IMR-90 (cell line): ENCODE results near the gene TMPRSS12. TPM values are rescaled to one million over a fixed set of nuclear protein-coding genes. Genes with fewer than 3 reads are reported as not detected.
"Not testable (repeated sequence)": the region's sequence is repeated elsewhere in the genome, so short reads cannot be mapped to it uniquely, and the experiment has no call there.

Experiments used
- ATAC-seq: fragments of 200-7000 bp; cut with Tn5 transposase; 2 replicates; pipeline ENCODE4 v1.9.1; 2020; ENCODE audit warnings: low read depth, mild to moderate bottlenecking, moderate library complexity
- BruUV-seq: library from RNA; stranded (reverse); fragments of 400-500 nt; replicated peaks from 2 replicates; lab custom pipeline; 2021; lab: Mats Ljungman, UMichigan
- CTCF ChIA-PET: fragments of 300-600 bp; formaldehyde crosslinking; extraction: SDS; loops from one replicate; lab custom pipeline; 2021; ENCODE audit warnings: antibody characterized with exemption; lab: Yijun Ruan, JAX
- POLR2A ChIA-PET: fragments of 300-600 bp; sonication (Branson Sonifier 250); formaldehyde crosslinking; loops from one replicate; lab custom pipeline; 2022; ENCODE audit warnings: antibody characterized with exemption; ENCODE audit not compliant: unreplicated experiment; lab: Charles Lee
- DNase-seq: peaks from one replicate; pipeline ENCODE4 v3.0.0; 2013
- H2AFZ ChIP-seq: replicated peaks from 2 replicates; pipeline ENCODE3; 2013; ENCODE audit warnings: low read length, mild to moderate bottlenecking; ENCODE audit not compliant: poor library complexity
- H2AK5ac ChIP-seq: 2 replicates; pipeline ENCODE4 v1.6.1; 2013; ENCODE audit warnings: low read depth, low read length, inconsistent platforms
- H2AK9ac ChIP-seq: replicated peaks from 2 replicates; pipeline ENCODE3; 2013; ENCODE audit warnings: mild to moderate bottlenecking, low read depth, low read length, moderate library complexity; ENCODE audit not compliant: poor library complexity
- H2BK120ac ChIP-seq: 2 replicates; pipeline ENCODE4 v1.6.1; 2013; ENCODE audit warnings: low read depth, low read length, inconsistent platforms
- H2BK15ac ChIP-seq: 3 replicates; pipeline ENCODE4 v1.6.1; 2013; ENCODE audit warnings: low read depth, low read length, inconsistent platforms
- H2BK20ac ChIP-seq: 2 replicates; pipeline ENCODE4 v1.6.1; 2013; ENCODE audit warnings: low read depth, mild to moderate bottlenecking, inconsistent platforms, low read length, moderate library complexity
- H2BK5ac ChIP-seq: 2 replicates; pipeline ENCODE4 v1.6.1; 2013; ENCODE audit warnings: mild to moderate bottlenecking, low read depth, low read length, inconsistent platforms; ENCODE audit not compliant: poor library complexity, severe bottlenecking
- H3K14ac ChIP-seq: replicated peaks from 2 replicates; pipeline ENCODE4 v1.6.1; 2013; ENCODE audit warnings: low read depth, low read length, inconsistent platforms
- H3K18ac ChIP-seq: 2 replicates; pipeline ENCODE4 v1.6.1; 2013; ENCODE audit warnings: low read depth, low read length, control low read depth
- H3K23ac ChIP-seq: 2 replicates; pipeline ENCODE4 v1.6.1; 2013; ENCODE audit warnings: low read depth, low read length, inconsistent platforms
- H3K27ac ChIP-seq: 2 replicates; pipeline ENCODE4 v1.5.1; 2013; ENCODE audit warnings: mild to moderate bottlenecking, control low read depth, low read length; ENCODE audit not compliant: insufficient read depth
- H3K27me3 ChIP-seq: 2 replicates; pipeline ENCODE4 v1.6.1; 2013; ENCODE audit warnings: low read length; ENCODE audit not compliant: control insufficient read depth, insufficient read depth
- H3K36me3 ChIP-seq: 2 replicates; pipeline ENCODE4 v1.6.1; 2013; ENCODE audit warnings: low read length, mixed read lengths; ENCODE audit not compliant: control insufficient read depth, insufficient read depth
- H3K4ac ChIP-seq: 2 replicates; pipeline ENCODE4 v1.6.1; 2013; ENCODE audit warnings: low read depth, low read length, inconsistent platforms
- H3K4me1 ChIP-seq: 2 replicates; pipeline ENCODE4 v1.6.1; 2013; ENCODE audit warnings: low read length, mixed read lengths; ENCODE audit not compliant: control insufficient read depth, insufficient read depth
- H3K4me2 ChIP-seq: 2 replicates; pipeline ENCODE4 v1.6.1; 2013; ENCODE audit warnings: low read depth, mild to moderate bottlenecking, control low read depth, low read length, moderate library complexity
- H3K4me3 ChIP-seq: 2 replicates; pipeline ENCODE4 v1.5.1; 2013; ENCODE audit warnings: low read depth, mild to moderate bottlenecking, control low read depth, low read length, moderate library complexity; ENCODE audit not compliant: insufficient read depth
- H3K56ac ChIP-seq: 2 replicates; pipeline ENCODE4 v1.6.1; 2013; ENCODE audit warnings: low read length, inconsistent platforms; ENCODE audit not compliant: insufficient read depth; ENCODE audit errors: extremely low read depth
- H3K79me1 ChIP-seq, 2 experiments: 2 replicates each; pipeline ENCODE4 v1.6.1; 2013; ENCODE audit warnings: low read length in 2 of 2, inconsistent platforms in 1 of 2, low read depth in 1 of 2
- H3K9ac ChIP-seq: 2 replicates; pipeline ENCODE4 v1.6.1; 2013; ENCODE audit warnings: low read depth, low read length, control low read depth
- H3K9me1 ChIP-seq: 2 replicates; pipeline ENCODE4 v1.6.1; 2013; ENCODE audit warnings: low read length, inconsistent platforms; ENCODE audit not compliant: insufficient read depth
- H3K9me3 ChIP-seq: 2 replicates; pipeline ENCODE4 v1.6.1; 2013; ENCODE audit warnings: low read length; ENCODE audit not compliant: control insufficient read depth, insufficient read depth
- H4K20me1 ChIP-seq: 2 replicates; pipeline ENCODE4 v1.6.1; 2013; ENCODE audit warnings: low read length, inconsistent platforms; ENCODE audit not compliant: insufficient read depth
- H4K5ac ChIP-seq: 2 replicates; pipeline ENCODE4 v1.6.1; 2013; ENCODE audit warnings: mild to moderate bottlenecking, low read depth, low read length, control low read depth
- H4K8ac ChIP-seq, 2 experiments: 2 replicates each; pipeline ENCODE4 v1.6.1; 2013; ENCODE audit warnings: low read depth in 2 of 2, low read length in 2 of 2, control low read depth in 1 of 2, inconsistent platforms in 1 of 2
- H4K91ac ChIP-seq: 2 replicates; pipeline ENCODE4 v1.6.1; 2013; ENCODE audit warnings: low read depth, low read length, inconsistent platforms; ENCODE audit not compliant: insufficient read depth
- WGBS, 2 experiments: methylation state at CpG; one replicate each; pipeline versions ENCODE4 v1.1.5 to v1.1.7; 2013; ENCODE audit warnings: missing lambda C conversion rate in 2 of 2; ENCODE audit not compliant: insufficient read length in 1 of 2; ENCODE audit errors: extremely low coverage in 2 of 2; 5-methylcytosine and 5-hydroxymethylcytosine counted together
- dilution Hi-C: fragments of 300-500 bp; cut with HindIII; formaldehyde crosslinking; loops from one replicate; pipeline ENCODE4 v1.14.3; 2018; ENCODE audit warnings: low sequenced_read_pairs; ENCODE audit not compliant: unreplicated experiment
- in situ Hi-C: fragments of 300-500 bp; cut with MboI; formaldehyde crosslinking; loops from 3 replicates; pipeline ENCODE4 v1.14.3; 2019; ENCODE audit warnings: low sequenced_read_pairs, inconsistent platforms, mixed read lengths
- intact Hi-C: fragments of 100-400 bp; cut with micrococcal nuclease; formaldehyde crosslinking; loops from 2 replicates; pipeline ENCODE4 v1.10.0; 2022
- polyA plus RNA-seq, 3 experiments: library from polyadenylated mRNA; depleted of rRNA; stranded (reverse); fragments of >200 nt; gene quantifications; 2 replicates each; pipeline ENCODE4 v1.2.3, GENCODE V29; 2012; ENCODE audit warnings: low replicate concordance in 1 of 3
- total RNA-seq: library from RNA; depleted of rRNA; stranded (reverse); fragments of >200 nt; gene quantifications from 2 replicates; pipeline ENCODE4 v1.2.3, GENCODE V29; 2012

The TMPRSS12 gene
- total and polyA plus RNA-seq, 2 of the 4 experiments (the other 2 are of a cell fraction): not detected

- H3K9me1 ChIP-seq, H3K4ac ChIP-seq, CTCF ChIA-PET, H3K36me3 ChIP-seq, H3K4me1 ChIP-seq, H3K27ac ChIP-seq, POLR2A ChIA-PET, H2BK5ac ChIP-seq, H2BK15ac ChIP-seq, H3K9ac ChIP-seq, ATAC-seq, H2BK120ac ChIP-seq, H3K9me3 ChIP-seq, H3K27me3 ChIP-seq, H3K23ac ChIP-seq, H4K20me1 ChIP-seq, H4K91ac ChIP-seq, BruUV-seq, H2AFZ ChIP-seq, intact Hi-C loops, H3K14ac ChIP-seq, H3K18ac ChIP-seq, H4K5ac ChIP-seq, H2AK9ac ChIP-seq, DNase-seq, in situ Hi-C loops, H2AK5ac ChIP-seq, H3K4me2 ChIP-seq, H2BK20ac ChIP-seq, H3K56ac ChIP-seq, dilution Hi-C loops, H4K8ac ChIP-seq, H3K4me3 ChIP-seq, H3K79me1 ChIP-seq: not testable (repeated sequence)
- WGBS, 2 experiments: no CpG with 5 or more reads among the region's 1 CpG
Observed at GRCh38 chr12:50855218-50855617, 12.5 kb downstream of the TMPRSS12 start.

GRCh38 chr12:50855679-50856078 lies 13.0 kb downstream of the TMPRSS12 start:
- H4K20me1 ChIP-seq, POLR2A ChIA-PET, H3K4me1 ChIP-seq, ATAC-seq, BruUV-seq, dilution Hi-C loops, H3K27me3 ChIP-seq, H3K14ac ChIP-seq, DNase-seq, H4K8ac ChIP-seq, H2BK5ac ChIP-seq, H3K18ac ChIP-seq, H3K9ac ChIP-seq, H4K91ac ChIP-seq, CTCF ChIA-PET, H2AK9ac ChIP-seq, H3K27ac ChIP-seq, H3K36me3 ChIP-seq, H2AK5ac ChIP-seq, H3K4me2 ChIP-seq, H3K4ac ChIP-seq, H4K5ac ChIP-seq, H2AFZ ChIP-seq, in situ Hi-C loops, H2BK20ac ChIP-seq, H3K9me3 ChIP-seq, H2BK120ac ChIP-seq, H3K79me1 ChIP-seq, H3K9me1 ChIP-seq, H2BK15ac ChIP-seq, intact Hi-C loops, H3K56ac ChIP-seq, H3K4me3 ChIP-seq, H3K23ac ChIP-seq: not testable (repeated sequence)
- no CpG with 5 or more reads among the region's 2 CpGs for WGBS, 2 experiments
